ENCODE measurements around the gene ZFAND2A.

GRCh38 chr7:1124164-1124563 is 35.8 kb downstream of the ZFAND2A start:
- TF ChIP-seq POLR2AphosphoS5 (IDR thresholded peaks at IDR 0.05; ENCODE audit: low read depth, low read length) = no peak
- TF ChIP-seq, protein P1, sequence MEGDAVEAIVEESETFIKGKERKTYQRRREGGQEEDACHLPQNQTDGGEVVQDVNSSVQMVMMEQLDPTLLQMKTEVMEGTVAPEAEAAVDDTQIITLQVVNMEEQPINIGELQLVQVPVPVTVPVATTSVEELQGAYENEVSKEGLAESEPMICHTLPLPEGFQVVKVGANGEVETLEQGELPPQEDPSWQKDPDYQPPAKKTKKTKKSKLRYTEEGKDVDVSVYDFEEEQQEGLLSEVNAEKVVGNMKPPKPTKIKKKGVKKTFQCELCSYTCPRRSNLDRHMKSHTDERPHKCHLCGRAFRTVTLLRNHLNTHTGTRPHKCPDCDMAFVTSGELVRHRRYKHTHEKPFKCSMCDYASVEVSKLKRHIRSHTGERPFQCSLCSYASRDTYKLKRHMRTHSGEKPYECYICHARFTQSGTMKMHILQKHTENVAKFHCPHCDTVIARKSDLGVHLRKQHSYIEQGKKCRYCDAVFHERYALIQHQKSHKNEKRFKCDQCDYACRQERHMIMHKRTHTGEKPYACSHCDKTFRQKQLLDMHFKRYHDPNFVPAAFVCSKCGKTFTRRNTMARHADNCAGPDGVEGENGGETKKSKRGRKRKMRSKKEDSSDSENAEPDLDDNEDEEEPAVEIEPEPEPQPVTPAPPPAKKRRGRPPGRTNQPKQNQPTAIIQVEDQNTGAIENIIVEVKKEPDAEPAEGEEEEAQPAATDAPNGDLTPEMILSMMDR (IDR thresholded peaks at IDR 0.05 in 2 of 3, conservative IDR thresholded peaks at IDR 0.05 in 1 of 3; ENCODE audit: borderline replicate concordance in 1 of 3, insufficient read depth in 1 of 3, low read depth in 2 of 3, low read length in 2 of 3) = no peak
- no peak for TF ChIP-seq EZH2 (IDR thresholded peaks at IDR 0.05)

Measured in HCT116 (cell line).